Measurements from ENCODE around the gene OCA2.
"Not testable (repeated sequence)": the region's sequence is repeated elsewhere in the genome, so short reads cannot be mapped to it uniquely, and the experiment has no call there.

The OCA2 gene

GRCh38 chr15:27989838-27990237 lies 109.3 kb downstream of the OCA2 start:
- no peaks in the 10 kb centered on the region for H3K36me3 Mint-ChIP-seq (ENCODE audit: low read depth)
- H3K9me3 Mint-ChIP-seq = peaks cover 5% of the 10 kb centered on the region

GRCh38 chr15:27989427-27989826 lies 109.7 kb downstream of the OCA2 start:
- Mint-ChIP-seq H3K4me3 (no peak overlapping the region), H3K27me3 (ENCODE audit: low read depth) (no peaks in the 10 kb centered on the region), H3K27ac (no peak overlapping the region), H3K36me3 (ENCODE audit: low read depth) (no peaks in the 10 kb centered on the region), H3K4me1 (ENCODE audit: low read depth) (no peaks in the 10 kb centered on the region), H3K9me3 (peaks cover 2% of the 10 kb centered on the region)
- no peak for DNase-seq (ENCODE audit: low spot score)

More at GRCh38 chr15:27989838-27990237, 109.3 kb downstream of the OCA2 start:
- H3K27me3 Mint-ChIP-seq (ENCODE audit: low read depth) = no peaks in the 10 kb centered on the region
- no peak overlapping the region for H3K4me3 Mint-ChIP-seq
- no peak overlapping the region for H3K27ac Mint-ChIP-seq
- H3K4me1 Mint-ChIP-seq (ENCODE audit: low read depth) = no peaks in the 10 kb centered on the region
- no peak for DNase-seq (ENCODE audit: low spot score)

GRCh38 chr15:27985099-27985498 lies 114.0 kb downstream of the OCA2 start:
- Mint-ChIP-seq H3K36me3 (ENCODE audit: low read depth) (no peaks in the 10 kb centered on the region), H3K27me3 (ENCODE audit: low read depth) (no peaks in the 10 kb centered on the region), H3K9me3 (no peaks in the 10 kb centered on the region), H3K4me1 (ENCODE audit: low read depth) (no peaks in the 10 kb centered on the region), H3K27ac (no peak overlapping the region), H3K4me3 (no peak overlapping the region)
- DNase-seq (ENCODE audit: low spot score) = no peak

GRCh38 chr15:27983496-27983895 lies 115.6 kb downstream of the OCA2 start:
- no peak overlapping the region for H3K4me3 Mint-ChIP-seq
- H3K27ac Mint-ChIP-seq = no peak overlapping the region

GRCh38 chr15:27977696-27978095 lies 121.4 kb downstream of the OCA2 start:
- Mint-ChIP-seq H3K36me3 (ENCODE audit: low read depth) (no peaks in the 10 kb centered on the region), H3K27me3 (ENCODE audit: low read depth) (no peaks in the 10 kb centered on the region), H3K27ac (no peak overlapping the region), H3K4me1 (ENCODE audit: low read depth) (no peaks in the 10 kb centered on the region), H3K9me3 (peaks cover 4% of the 10 kb centered on the region), H3K4me3 (no peak overlapping the region)
- no peak for DNase-seq (ENCODE audit: low spot score)

More at GRCh38 chr15:27983496-27983895, 115.6 kb downstream of the OCA2 start:
- no peak for DNase-seq (ENCODE audit: low spot score)
- H3K27me3 Mint-ChIP-seq (ENCODE audit: low read depth) = no peaks in the 10 kb centered on the region
- no peaks in the 10 kb centered on the region for H3K9me3 Mint-ChIP-seq
- H3K4me1 Mint-ChIP-seq (ENCODE audit: low read depth) = no peaks in the 10 kb centered on the region
- no peaks in the 10 kb centered on the region for H3K36me3 Mint-ChIP-seq (ENCODE audit: low read depth)

- Mint-ChIP-seq H3K4me3 (no peak overlapping the region), H3K27ac (no peak overlapping the region), H3K27me3 (ENCODE audit: low read depth) (no peaks in the 10 kb centered on the region), H3K4me1 (ENCODE audit: low read depth) (no peaks in the 10 kb centered on the region), H3K36me3 (ENCODE audit: low read depth) (no peaks in the 10 kb centered on the region), H3K9me3 (peaks cover 4% of the 10 kb centered on the region)
- DNase-seq (ENCODE audit: low spot score) = no peak
These were observed 125.2 kb downstream of the OCA2 start for GRCh38 chr15:27973886-27974285.

- no peaks in the 10 kb centered on the region for H3K36me3 Mint-ChIP-seq (ENCODE audit: low read depth)
- H3K4me1 Mint-ChIP-seq (ENCODE audit: low read depth) = no peaks in the 10 kb centered on the region
- H3K27ac Mint-ChIP-seq = no peak overlapping the region
- no peaks in the 10 kb centered on the region for H3K27me3 Mint-ChIP-seq (ENCODE audit: low read depth)
- no peak for DNase-seq (ENCODE audit: low spot score)
- H3K4me3 Mint-ChIP-seq = no peak overlapping the region
- peaks cover 4% of the 10 kb centered on the region for H3K9me3 Mint-ChIP-seq
These were observed 128.3 kb downstream of the OCA2 start for GRCh38 chr15:27970661-27971392.

GRCh38 chr15:27967541-27967940 lies 131.6 kb downstream of the OCA2 start:
- DNase-seq (ENCODE audit: low spot score) = no peak
- Mint-ChIP-seq H3K36me3 (ENCODE audit: low read depth) (no peaks in the 10 kb centered on the region), H3K27ac (no peak overlapping the region), H3K9me3 (no peaks in the 10 kb centered on the region), H3K4me3 (no peak overlapping the region), H3K27me3 (ENCODE audit: low read depth) (no peaks in the 10 kb centered on the region), H3K4me1 (ENCODE audit: low read depth) (no peaks in the 10 kb centered on the region)

GRCh38 chr15:27965546-27965945 lies 133.6 kb downstream of the OCA2 start:
- no peaks in the 10 kb centered on the region for H3K36me3 Mint-ChIP-seq (ENCODE audit: low read depth)
- no peaks in the 10 kb centered on the region for H3K9me3 Mint-ChIP-seq
- H3K27me3 Mint-ChIP-seq (ENCODE audit: low read depth) = no peaks in the 10 kb centered on the region

GRCh38 chr15:27961801-27962200 lies 137.3 kb downstream of the OCA2 start:
- H3K27me3 Mint-ChIP-seq (ENCODE audit: low read depth) = no peaks in the 10 kb centered on the region
- no peak for DNase-seq (ENCODE audit: low spot score)
- no peaks in the 10 kb centered on the region for H3K9me3 Mint-ChIP-seq
- H3K4me1 Mint-ChIP-seq (ENCODE audit: low read depth) = no peaks in the 10 kb centered on the region
- no peak overlapping the region for H3K4me3 Mint-ChIP-seq
- H3K27ac Mint-ChIP-seq = no peak overlapping the region
- no peaks in the 10 kb centered on the region for H3K36me3 Mint-ChIP-seq (ENCODE audit: low read depth)

More at GRCh38 chr15:27965546-27965945, 133.6 kb downstream of the OCA2 start:
- no peak for DNase-seq (ENCODE audit: low spot score)
- Mint-ChIP-seq H3K4me3 (no peak overlapping the region), H3K4me1 (ENCODE audit: low read depth) (no peaks in the 10 kb centered on the region), H3K27ac (no peak overlapping the region)

- Mint-ChIP-seq H3K27ac (no peak overlapping the region), H3K9me3 (no peaks in the 10 kb centered on the region), H3K36me3 (ENCODE audit: low read depth) (no peaks in the 10 kb centered on the region), H3K4me3 (no peak overlapping the region), H3K27me3 (ENCODE audit: low read depth) (no peaks in the 10 kb centered on the region), H3K4me1 (ENCODE audit: low read depth) (no peaks in the 10 kb centered on the region)
- no peak for DNase-seq (ENCODE audit: low spot score)
These were observed 140.1 kb downstream of the OCA2 start for GRCh38 chr15:27958911-27959578.

- Mint-ChIP-seq H3K27ac (no peak overlapping the region), H3K4me3 (no peak overlapping the region), H3K4me1 (ENCODE audit: low read depth) (no peaks in the 10 kb centered on the region), H3K27me3 (ENCODE audit: low read depth) (no peaks in the 10 kb centered on the region), H3K9me3 (no peaks in the 10 kb centered on the region), H3K36me3 (ENCODE audit: low read depth) (no peaks in the 10 kb centered on the region)
- DNase-seq (ENCODE audit: low spot score) = no peak
These were observed 142.8 kb downstream of the OCA2 start for GRCh38 chr15:27956285-27956684.

GRCh38 chr15:27955087-27955486 lies 144.0 kb downstream of the OCA2 start:
- H3K27me3 Mint-ChIP-seq (ENCODE audit: low read depth) = no peaks in the 10 kb centered on the region
- H3K27ac Mint-ChIP-seq = no peak overlapping the region
- H3K4me1 Mint-ChIP-seq (ENCODE audit: low read depth) = no peaks in the 10 kb centered on the region
- DNase-seq (ENCODE audit: low spot score) = no peak
- H3K9me3 Mint-ChIP-seq = no peaks in the 10 kb centered on the region
- no peaks in the 10 kb centered on the region for H3K36me3 Mint-ChIP-seq (ENCODE audit: low read depth)
- no peak overlapping the region for H3K4me3 Mint-ChIP-seq

GRCh38 chr15:27952593-27952992 lies 146.5 kb downstream of the OCA2 start:
- not testable (repeated sequence) for H3K27ac Mint-ChIP-seq, H3K9me3 Mint-ChIP-seq

More at GRCh38 chr15:27952593-27952992, 146.5 kb downstream of the OCA2 start:
- H3K4me1 Mint-ChIP-seq (ENCODE audit: low read depth); DNase-seq (ENCODE audit: low spot score); H3K4me3 Mint-ChIP-seq; H3K27me3 Mint-ChIP-seq (ENCODE audit: low read depth); H3K36me3 Mint-ChIP-seq (ENCODE audit: low read depth): not testable (repeated sequence)

Measured in T-helper 2 cell treated with Interferon-gamma antibody and Interleukin-4, amounts not matched to agents 5 μg/mL and 100 μg/mL, for 36 hours (primary cell).